ENCODE measurements around the gene P4HB. TPM values are rescaled to one million over a fixed set of nuclear protein-coding genes. Genes with fewer than 3 reads are reported as not detected.

P4HB gene
- total RNA-seq, 8 experiments from 2014 or later, result 116 to 461 (median 257) TPM

DNA sequence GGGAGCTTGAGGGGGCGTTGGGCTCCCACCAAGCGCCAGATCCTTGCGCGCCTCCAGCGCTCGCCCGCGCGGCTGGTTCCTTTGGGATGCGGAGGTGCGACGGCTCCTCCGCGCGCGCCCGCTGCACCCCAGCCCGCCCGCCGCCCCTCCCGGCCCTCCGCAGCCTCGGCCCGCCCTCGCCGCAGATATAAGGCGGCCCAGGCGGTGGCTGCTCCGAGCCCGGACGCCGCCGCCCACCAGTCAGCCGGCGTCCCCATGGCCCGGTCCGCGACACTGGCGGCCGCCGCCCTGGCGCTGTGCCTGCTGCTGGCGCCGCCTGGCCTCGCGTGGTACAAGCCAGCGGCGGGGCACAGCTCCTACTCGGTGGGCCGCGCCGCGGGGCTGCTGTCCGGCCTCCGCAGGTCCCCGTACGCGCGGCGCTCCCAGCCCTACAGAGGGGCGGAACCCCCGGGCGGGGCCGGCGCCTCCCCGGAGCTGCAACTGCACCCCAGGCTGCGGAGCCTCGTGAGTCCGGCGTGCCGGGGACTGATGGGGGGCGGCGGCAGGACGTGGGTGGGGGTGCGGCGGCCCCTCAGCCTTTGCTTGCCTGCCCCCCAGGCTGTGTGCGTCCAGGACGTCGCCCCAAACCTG is 41.8 kb upstream of the P4HB start, which contains the start of gene NPB:
TSS of gene NPB (plus strand) at position 216 of the 630 bp plus-strand sequence. CDS start at position 256, 40 bp downstream.
- Histone ChIP-seq H3K4me3 (peak within 1 kb of the TSS; percentile 14 to 29 (median 26)), H3K27ac (no peak within 1 kb of the TSS), H3K4me1 (replicated peaks in 1 of 2) (peaks cover 4% of the 10 kb centered on the region in 2 donors)
- ATAC-seq (replicated peaks in 6 of 8), result peak; percentile 49 to 78 (median 56)
- WGBS, 10 experiments, result 0 to 27% (median 0%) methylated on average over 1 to 2 of the region's 79 CpGs; no CpG with 5 or more reads in 7 of the 10 experiments
- in situ Hi-C loops (cut with MboI; ENCODE audit: low pct_unique_long_range_greater_than_20kb in 2 of 9, low sequenced_read_pairs in 9 of 9, unreplicated experiment in 9 of 9), result no loop called here

- in situ Hi-C loops (cut with MboI; ENCODE audit: low pct_unique_long_range_greater_than_20kb in 2 of 9, low sequenced_read_pairs in 9 of 9, unreplicated experiment in 9 of 9), result no loop called here
- WGBS, 10 experiments, result 22 to 100% (median 95%) methylated on average over 2 to 9 of the region's 21 CpGs; no CpG with 5 or more reads in 3 of the 10 experiments
- Histone ChIP-seq H3K27ac (no peak overlapping the region), H3K4me1 (replicated peaks in 1 of 2) (peaks cover 4% of the 10 kb centered on the region in 2 donors), H3K4me3 (peak overlapping the region; percentile 14 to 29 (median 26))
- peak in 4 of 8 experiments; percentile 2 to 22 (median 5) for ATAC-seq (replicated peaks in 6 of 8)
Measured at GRCh38 chr17:81901167-81902022, 41.1 kb upstream of the P4HB start.

- peak in 3 of 8 experiments; percentile 2 to 8 (median 3) for ATAC-seq (replicated peaks in 6 of 8)
- in situ Hi-C loops (cut with MboI; ENCODE audit: low pct_unique_long_range_greater_than_20kb in 2 of 9, low sequenced_read_pairs in 9 of 9, unreplicated experiment in 9 of 9), result no loop called here
- 50 to 100% (median 79%) methylated on average over 1 to 5 of the region's 18 CpGs; no CpG with 5 or more reads in 2 of the 10 experiments for WGBS, 10 experiments
- Histone ChIP-seq H3K4me3 (no peak overlapping the region), H3K4me1 (replicated peaks in 1 of 2) (peaks cover 4% of the 10 kb centered on the region in 2 donors), H3K27ac (no peak overlapping the region)
Measured at GRCh38 chr17:81900181-81900820, 40.0 kb upstream of the P4HB start.

- 50 to 100% (median 91%) methylated on average over 1 to 6 of the region's 22 CpGs; no CpG with 5 or more reads in 5 of the 10 experiments for WGBS, 10 experiments
Measured at GRCh38 chr17:81899514-81900166, 39.3 kb upstream of the P4HB start.

DNA sequence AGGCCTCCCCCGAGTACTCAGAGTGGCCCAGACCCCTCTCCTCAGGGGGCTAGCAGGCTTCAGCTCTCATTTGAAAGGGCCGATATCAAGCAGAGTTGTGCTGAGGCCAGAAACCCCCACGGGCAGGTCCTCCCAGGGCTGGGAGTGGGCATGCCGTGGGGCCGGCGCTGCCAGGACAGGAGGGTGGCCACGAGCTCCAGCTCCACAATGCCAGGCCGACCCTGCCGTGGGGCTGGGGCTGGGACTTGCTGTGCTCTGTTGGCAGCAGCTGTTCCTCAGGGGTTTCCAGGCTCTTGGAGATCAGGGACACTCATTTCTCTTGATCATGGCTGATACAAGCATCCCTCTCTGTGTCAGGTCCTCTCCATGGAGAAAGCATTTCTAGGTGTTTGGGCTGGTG is 38.5 kb upstream of the P4HB start:
- in situ Hi-C loops (cut with MboI; ENCODE audit: low pct_unique_long_range_greater_than_20kb in 2 of 9, low sequenced_read_pairs in 9 of 9, unreplicated experiment in 9 of 9), result no loop called here
- no peak overlapping the region for H3K4me3 ChIP-seq
- WGBS, 10 experiments, result 70 to 100% (median 100%) methylated on average over 1 to 2 of the region's 9 CpGs; no CpG with 5 or more reads in 5 of the 10 experiments
- peaks cover 4% of the 10 kb centered on the region in 2 donors for H3K4me1 ChIP-seq (replicated peaks in 1 of 2)
- ATAC-seq (replicated peaks in 6 of 8), result no peak
- no peak overlapping the region for H3K27ac ChIP-seq

More at GRCh38 chr17:81899514-81900166, 39.3 kb upstream of the P4HB start:
- Histone ChIP-seq H3K4me3 (no peak overlapping the region), H3K27ac (no peak overlapping the region), H3K4me1 (replicated peaks in 1 of 2) (peaks cover 4% of the 10 kb centered on the region in 2 donors)
- no peak for ATAC-seq (replicated peaks in 6 of 8)
- in situ Hi-C loops (cut with MboI; ENCODE audit: low pct_unique_long_range_greater_than_20kb in 2 of 9, low sequenced_read_pairs in 9 of 9, unreplicated experiment in 9 of 9), result no loop called here

DNA sequence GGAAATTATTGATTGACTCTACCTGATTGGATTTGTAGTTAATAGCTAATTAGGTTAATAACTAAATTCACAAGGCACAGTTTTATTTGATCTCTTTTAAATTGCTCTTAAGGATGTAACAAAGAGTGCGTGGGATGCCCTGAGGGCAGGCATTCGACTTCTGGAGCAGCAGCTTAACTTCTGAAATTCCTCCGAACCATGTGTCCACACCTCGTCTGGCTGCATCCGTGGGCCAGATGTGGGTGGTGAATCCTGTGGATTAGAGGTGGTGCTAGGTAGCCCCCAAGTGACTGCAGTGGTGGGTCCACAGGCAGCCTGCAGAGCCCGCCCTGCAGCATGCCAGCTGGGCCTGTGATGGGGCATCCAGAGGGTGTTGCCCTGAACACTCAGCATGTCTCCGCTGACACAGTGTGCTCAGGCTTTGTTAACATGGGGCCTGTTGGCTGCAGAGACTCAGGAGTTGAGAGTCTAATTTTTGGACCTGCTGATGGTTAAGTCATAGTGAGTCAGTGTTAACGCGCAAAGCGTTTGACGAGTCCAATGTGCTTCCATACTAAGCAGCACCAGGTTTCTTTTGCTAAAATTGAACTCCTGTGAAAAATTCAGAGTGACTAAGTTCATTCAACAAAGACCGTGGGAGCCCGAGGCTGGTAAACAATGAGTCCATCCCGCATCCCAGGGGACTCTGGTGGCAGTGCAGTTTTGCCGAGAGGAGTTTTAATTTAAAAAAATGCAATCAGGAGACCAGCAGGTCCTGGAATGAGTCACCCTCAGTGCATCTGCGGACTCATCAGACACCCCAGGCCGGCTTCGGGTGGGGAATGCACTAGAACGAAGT is 37.9 kb upstream of the P4HB start:
- Histone ChIP-seq H3K4me3 (no peak overlapping the region), H3K4me1 (replicated peaks in 1 of 2) (peaks cover 4% of the 10 kb centered on the region in 2 donors), H3K27ac (no peak overlapping the region)
- in situ Hi-C loops (cut with MboI; ENCODE audit: low pct_unique_long_range_greater_than_20kb in 2 of 9, low sequenced_read_pairs in 9 of 9, unreplicated experiment in 9 of 9), result no loop called here
- ATAC-seq (replicated peaks in 6 of 8), result peak; percentile 16 to 69 (median 54)
- 15 to 100% (median 83%) methylated on average over 1 to 8 of the region's 19 CpGs for WGBS, 10 experiments

GRCh38 chr17:81895400-81895799 is 35.1 kb upstream of the P4HB start:
- Histone ChIP-seq H3K4me3 (no peak overlapping the region), H3K4me1 (replicated peaks in 1 of 2) (peaks cover 6 to 7% of the 10 kb centered on the region in 2 donors), H3K27ac (no peak overlapping the region)
- in situ Hi-C loops (cut with MboI; ENCODE audit: low pct_unique_long_range_greater_than_20kb in 2 of 9, low sequenced_read_pairs in 9 of 9, unreplicated experiment in 9 of 9), result no loop called here
- ATAC-seq (replicated peaks in 6 of 8), result no peak
- 86 to 100% (median 100%) methylated on average over 2 to 11 of the region's 11 CpGs; no CpG with 5 or more reads in 3 of the 10 experiments for WGBS, 10 experiments

DNA sequence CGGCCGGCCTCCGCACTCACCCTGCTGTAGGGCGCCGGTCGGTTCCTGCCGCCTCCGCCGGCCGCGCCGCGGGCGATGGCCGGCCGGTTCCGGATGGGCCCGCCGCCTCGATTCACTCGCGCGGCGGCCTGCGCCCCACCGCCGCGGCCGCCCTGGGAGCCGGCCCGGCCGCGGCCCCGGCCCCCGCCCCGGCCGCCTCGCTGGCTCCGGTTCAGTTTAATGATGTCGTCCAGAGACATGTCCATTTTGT is 30.9 kb upstream of the P4HB start:
- peak in 6 of 8 experiments; percentile 2 to 35 (median 8) for ATAC-seq (replicated peaks in 6 of 8)
- peak overlapping the region; percentile 60 to 99 (median 86) for H3K4me3 ChIP-seq
- in situ Hi-C loops (cut with MboI; ENCODE audit: low pct_unique_long_range_greater_than_20kb in 2 of 9, low sequenced_read_pairs in 9 of 9, unreplicated experiment in 9 of 9), result no loop called here
- H3K27ac ChIP-seq, result peak overlapping the region; percentile 95 to 99
- H3K4me1 ChIP-seq (replicated peaks in 1 of 2), result peaks cover 11 to 14% of the 10 kb centered on the region in 2 donors
- no CpG with 5 or more reads among the region's 40 CpGs for WGBS, 10 experiments

- in situ Hi-C loops (cut with MboI; ENCODE audit: low pct_unique_long_range_greater_than_20kb in 2 of 9, low sequenced_read_pairs in 9 of 9, unreplicated experiment in 9 of 9), result no loop called here
- Histone ChIP-seq H3K4me3 (peak overlapping the region; percentile 60 to 99 (median 86)), H3K4me1 (replicated peaks in 1 of 2) (peaks cover 11 to 14% of the 10 kb centered on the region in 2 donors), H3K27ac (peak overlapping the region; percentile 95 to 99)
- ATAC-seq (replicated peaks in 6 of 8), result peak in 2 of 8 experiments; percentile 17 to 20
- 0 to 80% (median 14%) methylated on average over 2 to 18 of the region's 69 CpGs; no CpG with 5 or more reads in 3 of the 10 experiments for WGBS, 10 experiments
Measured at GRCh38 chr17:81890447-81891302, 30.3 kb upstream of the P4HB start.

GRCh38 chr17:81889602-81890001 is 29.3 kb upstream of the P4HB start:
- no peak overlapping the region for H3K27ac ChIP-seq
- 85 to 100% (median 95%) methylated on average over 1 to 7 of the region's 9 CpGs; no CpG with 5 or more reads in 5 of the 10 experiments for WGBS, 10 experiments
- peak overlapping the region in 3 of 5 donors; percentile 60 to 99 (median 86) for H3K4me3 ChIP-seq
- no peak for ATAC-seq (replicated peaks in 6 of 8)
- in situ Hi-C loops (cut with MboI; ENCODE audit: low pct_unique_long_range_greater_than_20kb in 2 of 9, low sequenced_read_pairs in 9 of 9, unreplicated experiment in 9 of 9), result no loop called here
- H3K4me1 ChIP-seq (replicated peaks in 1 of 2), result peaks cover 11 to 14% of the 10 kb centered on the region in 2 donors

GRCh38 chr17:81888988-81889595 is 28.8 kb upstream of the P4HB start:
- Histone ChIP-seq H3K4me1 (replicated peaks in 1 of 2) (peaks cover 11 to 14% of the 10 kb centered on the region in 2 donors), H3K4me3 (no peak overlapping the region), H3K27ac (no peak overlapping the region)
- in situ Hi-C loops (cut with MboI; ENCODE audit: low pct_unique_long_range_greater_than_20kb in 2 of 9, low sequenced_read_pairs in 9 of 9, unreplicated experiment in 9 of 9), result no loop called here
- 90 to 97% (median 95%) methylated on average over 2 to 10 of the region's 16 CpGs; no CpG with 5 or more reads in 5 of the 10 experiments for WGBS, 10 experiments
- ATAC-seq (replicated peaks in 6 of 8), result no peak
